Head of caudate nucleus (tissue), 42 donors: ENCODE data around the gene BCL2.
"Not testable (repeated sequence)": the region's sequence is repeated elsewhere in the genome, so short reads cannot be mapped to it uniquely, and the experiment has no call there.

ENCODE experiments used
- DNase-seq, 42 donors: peaks; one replicate each; pipeline versions ENCODE4 v3.0.0 to v3.0.0-alpha.2; 2020 to 2021; ENCODE audit warnings: mixed read lengths in 7 of 42
- intact Hi-C: fragments of 100-400 bp; cut with DNase I; formaldehyde crosslinking; loops from one replicate; pipeline ENCODE4 v1.15.0; 2022

The BCL2 gene

GRCh38 chr18:63319383-63320122 lies at the start of gene BCL2:
Gene BCL2 (minus strand): TSS chr18:63319769.
- peak in 35 of 42 donors; percentile 26 to 73 (median 53) for DNase-seq
- intact Hi-C loops, result loop anchor here (5.0 kb wide), 3 partner anchors 48 to 302 kb away; partner anchors contain the start of gene KDSR

DNA sequence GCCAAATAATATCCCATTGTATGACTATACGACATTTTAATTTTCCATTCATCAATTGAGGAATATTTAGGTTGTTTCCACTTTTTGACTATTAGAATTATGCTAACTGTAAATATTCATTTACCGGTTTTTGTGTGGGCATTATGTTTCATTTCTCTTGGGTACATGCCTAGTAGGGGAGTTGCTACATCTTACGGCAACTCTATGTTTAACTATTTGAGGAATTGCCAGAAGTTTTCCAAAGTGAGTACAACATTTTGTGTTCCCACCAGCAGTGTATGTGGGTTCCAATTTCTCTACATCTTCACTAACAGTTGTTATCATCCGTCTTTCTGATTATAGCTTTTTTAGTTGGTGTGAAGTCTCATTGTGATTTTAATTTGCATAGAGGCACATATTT lies 49.0 kb upstream of the BCL2 start:
- DNase-seq, result no peak
- intact Hi-C loops, result loop anchor here (5.0 kb wide), 1 partner anchor 46 kb away; no protein-coding TSS in a partner anchor

DNA sequence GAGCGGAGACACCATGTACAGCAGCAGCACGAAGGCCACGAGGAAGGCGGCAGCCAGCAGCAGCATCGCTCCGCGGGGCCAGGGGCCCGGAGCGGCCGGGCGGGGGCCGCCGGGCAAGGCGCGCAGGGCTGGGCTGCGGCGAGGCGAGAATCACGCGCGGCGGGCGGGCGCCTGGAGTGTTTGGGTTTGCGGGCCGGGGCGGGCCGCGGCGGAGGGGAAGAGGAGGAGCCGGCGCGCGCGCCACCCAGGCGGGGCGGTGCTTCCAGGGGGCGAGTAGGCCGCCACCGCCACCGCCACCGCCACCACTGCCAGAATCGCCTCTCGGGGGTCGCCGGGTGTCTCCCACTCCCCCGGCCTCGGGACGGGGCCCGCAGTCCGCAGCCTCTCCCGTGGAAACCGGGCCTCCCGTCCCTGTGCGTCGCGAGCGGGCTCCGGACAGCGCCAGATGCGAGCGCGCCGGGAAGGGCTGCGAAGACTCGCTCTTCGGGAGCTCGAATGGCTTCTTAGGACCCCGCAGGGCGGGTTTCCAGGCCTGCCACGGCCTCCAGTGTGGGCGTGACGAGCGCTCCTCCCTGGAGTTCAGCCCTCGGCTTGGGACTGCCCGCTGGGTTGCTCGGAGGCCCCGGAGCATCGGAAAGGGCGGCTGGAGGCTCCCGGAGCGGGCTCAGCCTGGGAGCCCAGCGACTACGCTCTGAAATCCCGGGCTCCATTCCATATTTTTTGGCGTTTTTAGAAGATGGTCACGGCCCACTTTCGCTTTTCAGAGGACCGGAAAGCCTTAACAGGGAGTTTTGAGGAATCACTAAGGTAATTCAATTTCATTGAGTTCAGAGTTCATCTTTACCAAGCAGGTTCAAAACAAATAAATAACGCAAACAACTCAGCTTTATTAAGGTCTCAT lies 47.7 kb upstream of the BCL2 start, which contains the start of gene KDSR:
Gene KDSR, minus strand, starts transcription at position 154 of the 901 bp plus-strand sequence. Its CDS starts 88 bp downstream, at position 66.
- intact Hi-C loops, result loop anchor here (1.0 to 5.0 kb wide), 2 partner anchors 45 to 55 kb away; partner anchors contain the start of gene VPS4B
- peak; percentile 82 to 98 (median 94) for DNase-seq

DNA sequence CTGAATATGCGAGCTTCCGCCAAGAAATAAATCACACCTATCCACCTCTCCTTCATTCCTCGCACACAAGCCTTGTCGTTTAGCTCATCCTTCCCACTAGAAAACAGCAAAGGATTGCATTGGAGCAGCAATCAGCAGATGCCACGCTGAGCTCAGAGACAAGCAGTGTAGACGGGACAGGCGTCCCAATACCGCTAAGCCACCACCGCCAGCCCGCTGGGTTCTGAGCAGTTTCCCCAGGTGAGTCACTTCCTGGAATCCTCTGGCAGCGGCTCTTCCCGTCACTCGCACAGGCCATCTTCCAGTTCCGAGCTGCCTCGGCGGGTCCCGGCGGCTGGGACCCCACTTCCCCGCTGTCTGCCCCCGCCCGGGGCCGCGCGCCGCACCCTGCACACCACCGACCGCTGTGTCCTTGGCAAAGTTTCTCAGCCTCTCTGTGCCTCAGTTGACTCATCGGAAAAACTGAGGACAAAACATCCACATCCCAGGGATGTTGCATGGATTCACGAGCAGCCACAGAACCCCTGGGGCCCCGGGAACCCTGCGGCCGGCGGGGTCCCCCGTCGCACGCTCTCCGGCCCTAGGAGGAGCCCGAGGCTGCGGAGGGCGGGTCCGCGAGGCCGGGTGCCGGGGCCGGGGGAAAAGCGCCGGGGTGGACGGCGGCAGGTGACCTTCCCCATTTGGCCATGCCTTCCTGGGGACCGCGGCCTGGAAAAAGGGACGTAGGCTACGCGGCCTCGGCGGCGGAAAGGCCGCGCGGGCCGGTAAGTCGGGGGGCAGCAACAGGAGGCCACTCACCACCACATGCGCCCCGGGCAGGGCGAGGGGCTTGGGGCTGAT lies 46.9 kb upstream of the BCL2 start:
- DNase-seq, result peak; percentile 7 to 84 (median 54)
- intact Hi-C loops, result loop anchor here (1.0 to 5.0 kb wide), 2 partner anchors 44 to 56 kb away; partner anchors contain the start of gene VPS4B

DNA sequence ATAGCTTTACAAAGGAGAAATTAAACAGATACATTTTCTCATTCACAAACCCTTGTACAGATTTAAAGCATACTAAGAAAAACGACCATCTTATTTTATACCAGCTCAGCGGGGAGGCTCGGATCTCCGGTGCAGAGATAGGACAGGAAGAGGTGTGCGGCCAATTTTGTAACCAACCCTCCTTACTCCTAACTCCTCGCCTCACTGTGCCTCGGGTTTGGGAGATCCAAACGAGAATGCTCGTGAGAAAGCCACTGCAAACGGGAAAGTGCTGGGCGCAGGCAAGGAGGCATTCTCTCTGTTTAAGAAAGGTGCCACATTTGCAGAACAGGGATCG lies 46.3 kb upstream of the BCL2 start:
- DNase-seq, result peak in 25 of 42 donors; percentile 5 to 61 (median 29)
- intact Hi-C loops, result loop anchor here (5.0 kb wide), 1 partner anchor 44 kb away; no protein-coding TSS in a partner anchor

GRCh38 chr18:63363951-63364350 lies 44.4 kb upstream of the BCL2 start:
- intact Hi-C loops, result no loop called here
- DNase-seq, result no peak

GRCh38 chr18:63363420-63363819 lies 43.9 kb upstream of the BCL2 start:
- DNase-seq, intact Hi-C loops: not testable (repeated sequence)

DNA sequence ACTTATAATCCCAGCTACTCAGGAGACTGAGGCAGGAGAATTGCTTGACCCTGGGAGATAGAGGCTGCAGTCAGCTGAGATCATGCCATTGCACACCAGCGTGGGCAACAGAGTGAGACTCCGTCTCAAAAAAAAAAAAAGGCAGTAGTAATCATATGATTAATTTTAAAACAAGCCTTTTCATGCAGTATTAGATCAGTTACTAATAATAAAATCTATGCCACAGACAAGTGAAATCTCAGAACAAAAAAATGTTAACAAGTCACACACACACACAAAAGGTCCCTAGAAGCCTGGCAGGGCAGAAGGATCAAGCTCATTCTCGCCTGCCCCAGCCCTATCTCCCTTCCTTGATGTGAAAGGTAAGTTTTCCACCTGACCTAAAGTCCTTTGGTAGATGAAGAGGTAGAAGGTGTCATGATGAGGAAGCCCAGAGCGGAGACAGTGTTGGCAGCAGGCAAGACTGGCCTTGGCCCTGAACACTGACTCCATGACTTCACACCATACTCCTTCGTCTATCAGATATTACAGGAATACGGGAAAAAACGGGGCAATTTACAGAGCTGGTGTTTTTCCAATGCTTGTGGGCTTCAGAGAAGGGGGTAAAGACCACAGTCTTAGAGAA lies 36.8 kb upstream of the BCL2 start:
- intact Hi-C loops, result no loop called here
- DNase-seq, result no peak

DNA sequence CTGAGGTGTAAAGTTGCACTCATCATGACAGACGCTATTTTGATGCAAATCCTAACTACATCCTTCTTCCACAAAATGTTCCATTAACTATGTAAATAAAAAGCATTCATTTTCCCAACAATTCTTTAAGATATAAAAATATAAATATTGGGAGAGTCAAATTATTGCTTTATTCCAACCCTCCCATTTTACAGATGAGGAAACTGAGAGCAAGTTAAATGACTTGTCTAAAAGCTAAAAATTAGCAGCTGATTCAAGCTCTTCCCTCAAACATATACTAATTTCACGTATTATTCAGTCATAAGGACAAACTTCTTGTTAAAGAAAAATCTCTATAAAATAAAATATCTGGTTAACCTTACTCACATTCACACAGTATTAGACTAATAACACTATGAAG lies 30.7 kb upstream of the BCL2 start:
- intact Hi-C loops, result no loop called here
- DNase-seq, result no peak

- intact Hi-C loops, result no loop called here
- no peak for DNase-seq
Observed at GRCh38 chr18:63348508-63349136, 29.1 kb upstream of the BCL2 start.

DNA sequence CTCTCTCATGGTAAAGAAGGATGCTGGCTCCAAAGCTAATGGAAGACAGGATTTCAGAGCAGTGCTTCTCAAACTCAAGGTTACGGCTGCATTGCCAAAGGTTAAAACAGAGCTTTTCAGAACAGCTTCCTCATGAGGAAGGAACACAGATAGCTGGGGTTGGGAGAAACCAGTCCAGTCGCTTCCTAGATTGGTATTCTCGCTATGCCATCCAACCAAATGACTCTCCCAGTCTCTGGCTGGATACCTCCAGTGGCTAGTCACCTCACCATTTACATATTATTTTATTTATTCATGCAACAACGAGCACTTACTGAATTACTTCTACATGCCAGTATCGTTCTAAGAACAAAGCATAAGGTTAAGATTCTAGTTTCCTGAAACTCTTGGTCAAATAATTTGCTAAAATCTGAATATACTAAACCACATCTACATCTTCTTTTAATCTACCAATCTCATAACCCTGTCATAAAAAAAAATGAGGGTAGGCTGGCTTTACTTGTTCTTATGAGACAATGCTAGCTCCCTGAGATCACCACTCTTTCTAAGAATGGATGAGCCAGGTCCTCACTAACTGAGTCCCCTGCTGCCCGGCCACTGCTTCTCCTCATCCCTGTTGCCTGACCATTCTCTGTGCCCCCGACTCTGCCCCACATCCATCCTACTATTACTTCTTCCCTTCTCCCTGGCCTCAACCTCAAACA lies 27.1 kb upstream of the BCL2 start:
- DNase-seq, result no peak
- intact Hi-C loops, result no loop called here

- peak in 9 of 42 donors; percentile 10 to 59 (median 17) for DNase-seq
- intact Hi-C loops, result no loop called here
Observed at GRCh38 chr18:63346031-63346430, 26.5 kb upstream of the BCL2 start.

GRCh38 chr18:63344918-63345317 lies 25.3 kb upstream of the BCL2 start:
- intact Hi-C loops, result no loop called here
- DNase-seq, result no peak

GRCh38 chr18:63344263-63344662 lies 24.7 kb upstream of the BCL2 start:
- intact Hi-C loops, result no loop called here

DNA sequence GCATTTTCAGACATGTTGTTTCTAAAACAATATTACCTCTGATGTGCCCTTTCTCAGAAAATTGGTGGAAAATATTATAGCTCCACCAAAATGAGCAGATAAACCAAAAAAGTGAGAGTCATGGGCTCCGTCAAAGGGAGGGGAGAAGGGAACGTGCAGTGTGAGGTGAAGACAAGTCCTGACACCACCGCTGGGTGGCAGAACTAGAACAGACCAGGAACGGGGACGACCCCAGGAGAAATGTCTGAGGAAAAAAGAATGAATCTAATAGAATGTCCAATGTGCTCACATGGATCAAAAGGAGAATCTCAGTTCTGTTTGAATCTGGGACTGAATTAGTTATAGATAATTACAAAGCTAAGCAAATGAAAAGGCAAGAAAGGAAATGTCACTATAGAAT lies 22.6 kb upstream of the BCL2 start:
- peak in 27 of 42 donors; percentile 24 to 77 (median 44) for DNase-seq
- intact Hi-C loops, result no loop called here

More at GRCh38 chr18:63344263-63344662, 24.7 kb upstream of the BCL2 start:
- no peak for DNase-seq

GRCh38 chr18:63339920-63340484 lies 20.4 kb upstream of the BCL2 start:
- intact Hi-C loops, result no loop called here

More at GRCh38 chr18:63339920-63340484, 20.4 kb upstream of the BCL2 start:
- peak in 21 of 42 donors; percentile 20 to 76 (median 42) for DNase-seq
